H9 (cell line): Measurements from ENCODE around the gene WSCD2. TPM values are rescaled to one million over a fixed set of nuclear protein-coding genes. Genes with fewer than 3 reads are reported as not detected.

Experiments used
- DNase-seq: peaks from one replicate; pipeline ENCODE4 v3.0.0-alpha.2; 2017
- H2AFZ ChIP-seq: one replicate; pipeline ENCODE4 v1.6.1; 2013; ENCODE audit warnings: mild to moderate bottlenecking, low read length, control low read depth, moderate library complexity
- H2AK5ac ChIP-seq: 2 replicates; pipeline ENCODE4 v1.6.1; 2013; ENCODE audit warnings: low read length, control low read depth, mixed read lengths; ENCODE audit not compliant: insufficient read length
- H2BK120ac ChIP-seq: one replicate; pipeline ENCODE4 v1.6.1; 2013; ENCODE audit warnings: low read depth, mild to moderate bottlenecking, low read length, control low read depth, inconsistent platforms; ENCODE audit not compliant: poor library complexity, severe bottlenecking
- H2BK12ac ChIP-seq: 2 replicates; pipeline ENCODE4 v1.6.1; 2013; ENCODE audit warnings: low read length, control low read depth, mixed read lengths, low read depth; ENCODE audit not compliant: insufficient read length
- H2BK15ac ChIP-seq: 2 replicates; pipeline ENCODE4 v1.6.1; 2013; ENCODE audit warnings: low read depth, low read length, control low read depth
- H2BK20ac ChIP-seq: one replicate; pipeline ENCODE4 v1.6.1; 2013; ENCODE audit warnings: low read depth, mild to moderate bottlenecking, low read length, control low read depth, inconsistent platforms; ENCODE audit not compliant: poor library complexity, severe bottlenecking
- H2BK5ac ChIP-seq: 2 replicates; pipeline ENCODE4 v1.6.1; 2013; ENCODE audit warnings: low read length, control low read depth, mixed read lengths; ENCODE audit not compliant: insufficient read length
- H3K14ac ChIP-seq: 2 replicates; pipeline ENCODE4 v1.6.1; 2013; ENCODE audit warnings: low read length, control low read depth; ENCODE audit not compliant: insufficient read depth
- H3K18ac ChIP-seq: 2 replicates; pipeline ENCODE4 v1.6.1; 2013; ENCODE audit warnings: low read depth, mild to moderate bottlenecking, mixed read lengths, low read length, control low read depth; ENCODE audit not compliant: insufficient read length
- H3K23ac ChIP-seq: 2 replicates; pipeline ENCODE4 v1.6.1; 2013; ENCODE audit warnings: low read length, control low read depth, mixed read lengths, low read depth; ENCODE audit not compliant: insufficient read length
- H3K23me2 ChIP-seq: 2 replicates; pipeline ENCODE4 v1.6.1; 2013; ENCODE audit warnings: low read depth, mild to moderate bottlenecking, mixed read lengths, low read length, control low read depth; ENCODE audit not compliant: insufficient read length, poor library complexity, severe bottlenecking
- H3K27ac ChIP-seq: 2 replicates; pipeline ENCODE4 v1.5.1; 2013; ENCODE audit warnings: low read length, control low read depth, mixed read lengths, low read depth; ENCODE audit not compliant: insufficient read length
- H3K27me3 ChIP-seq: 2 replicates; pipeline ENCODE4 v1.6.1; 2013; ENCODE audit warnings: low read length, control low read depth, inconsistent platforms; ENCODE audit not compliant: insufficient read depth
- H3K4ac ChIP-seq: 2 replicates; pipeline ENCODE4 v1.6.1; 2013; ENCODE audit warnings: low read depth, mild to moderate bottlenecking, control low read depth, inconsistent platforms, low read length, moderate library complexity
- H3K4me1 ChIP-seq: 2 replicates; pipeline ENCODE4 v1.6.1; 2013; ENCODE audit warnings: low read length, control low read depth, inconsistent platforms; ENCODE audit not compliant: insufficient read depth
- H3K4me2 ChIP-seq: 2 replicates; pipeline ENCODE4 v1.6.1; 2013; ENCODE audit warnings: low read length, control low read depth, mixed read lengths; ENCODE audit not compliant: insufficient read length, insufficient read depth
- H3K56ac ChIP-seq: 2 replicates; pipeline ENCODE4 v1.6.1; 2013; ENCODE audit warnings: low read depth, mild to moderate bottlenecking, mixed read lengths, low read length, control low read depth; ENCODE audit not compliant: insufficient read length
- H3K79me1 ChIP-seq: 2 replicates; pipeline ENCODE4 v1.6.1; 2013; ENCODE audit warnings: low read depth, mild to moderate bottlenecking, moderate library complexity, low read length, control low read depth, inconsistent platforms; ENCODE audit not compliant: insufficient read depth, poor library complexity, severe bottlenecking
- H3K79me2 ChIP-seq: 2 replicates; pipeline ENCODE4 v1.6.1; 2013; ENCODE audit warnings: low read length, control low read depth, inconsistent platforms; ENCODE audit not compliant: insufficient read depth
- H3K9ac ChIP-seq: 2 replicates; pipeline ENCODE4 v1.6.1; 2013; ENCODE audit warnings: low read length, control low read depth, mixed read lengths; ENCODE audit not compliant: insufficient read length; ENCODE audit errors: extremely low read depth
- H3K9me3 ChIP-seq: one replicate; pipeline ENCODE4 v1.6.1; 2013; ENCODE audit warnings: low read depth, low read length, inconsistent platforms; ENCODE audit not compliant: control insufficient read depth
- H3T11ph ChIP-seq: one replicate; pipeline ENCODE4 v1.6.1; 2013; ENCODE audit warnings: mild to moderate bottlenecking, low read length, control low read depth, inconsistent platforms
- H4K20me1 ChIP-seq: one replicate; pipeline ENCODE4 v1.6.1; 2013; ENCODE audit not compliant: control insufficient read depth, insufficient read length, insufficient read depth
- H4K5ac ChIP-seq: 2 replicates; pipeline ENCODE4 v1.6.1; 2013; ENCODE audit warnings: low read depth, mild to moderate bottlenecking, mixed read lengths, low read length, control low read depth; ENCODE audit not compliant: insufficient read length
- H4K8ac ChIP-seq: replicated peaks from 2 replicates; pipeline ENCODE4 v1.6.1; 2013; ENCODE audit warnings: low read length, control low read depth, mixed read lengths, low read depth; ENCODE audit not compliant: insufficient read length
- H4K91ac ChIP-seq: 2 replicates; pipeline ENCODE4 v1.6.1; 2013; ENCODE audit warnings: low read depth, mild to moderate bottlenecking, moderate library complexity, mixed read lengths, low read length, control low read depth; ENCODE audit not compliant: insufficient read length
- H3K27ac Mint-ChIP-seq, 3 experiments: 2 replicates in 2 of 3; 3 replicates in 1 of 3; pipeline ENCODE4 v1.8.0; 2020 to 2021; ENCODE audit warnings: mixed read lengths in 3 of 3, mild to moderate bottlenecking in 1 of 3, moderate library complexity in 1 of 3
- H3K27me3 Mint-ChIP-seq: 2 replicates; pipeline ENCODE4 v1.8.0; 2021; ENCODE audit warnings: low read depth, mild to moderate bottlenecking, moderate library complexity, mixed read lengths
- H3K36me3 Mint-ChIP-seq, 3 experiments: 2 replicates in 2 of 3; 3 replicates in 1 of 3; pipeline ENCODE4 v1.8.0; 2020 to 2021; ENCODE audit warnings: low read depth in 3 of 3, mixed read lengths in 3 of 3; ENCODE audit not compliant: insufficient read depth in 1 of 3
- H3K4me1 Mint-ChIP-seq, 2 experiments: 2 replicates each; pipeline ENCODE4 v1.8.0; 2020; ENCODE audit warnings: mixed read lengths in 2 of 2
- H3K4me3 Mint-ChIP-seq, 2 experiments: 2 replicates in 1 of 2; 3 replicates in 1 of 2; pipeline ENCODE4 v1.8.0; 2020 to 2021; ENCODE audit warnings: mild to moderate bottlenecking in 2 of 2, mixed read lengths in 2 of 2, moderate library complexity in 1 of 2
- H3K9me3 Mint-ChIP-seq, 2 experiments: 2 replicates in 1 of 2; 3 replicates in 1 of 2; pipeline ENCODE4 v1.8.0; 2020; ENCODE audit warnings: mild to moderate bottlenecking in 2 of 2, mixed read lengths in 2 of 2, moderate library complexity in 1 of 2
- WGBS: extraction: QIAGEN DNeasy Blood & Tissue Kit; methylation state at CpG from one replicate; pipeline ENCODE4 v1.1.7; 2013; ENCODE audit warnings: missing lambda C conversion rate, low lambda C conversion rate, mixed read lengths; ENCODE audit not compliant: insufficient read length; ENCODE audit errors: extremely low coverage; 5-methylcytosine and 5-hydroxymethylcytosine counted together
- total RNA-seq: library from RNA; stranded (reverse); gene quantifications from 2 replicates; pipeline ENCODE4 v1.2.1, GENCODE V29; 2021
- TF ChIP-seq, protein P1 (sequence below): fragments of 200-600 bp; sonication (generic); conservative IDR thresholded peaks from 3 replicates; pipeline ENCODE4 v1.8.0; 2021; ENCODE audit warnings: antibody characterized with exemption, mild to moderate bottlenecking

The WSCD2 gene
- total RNA-seq, 1 experiment from 2014 or later, result 0.92 TPM

DNA sequence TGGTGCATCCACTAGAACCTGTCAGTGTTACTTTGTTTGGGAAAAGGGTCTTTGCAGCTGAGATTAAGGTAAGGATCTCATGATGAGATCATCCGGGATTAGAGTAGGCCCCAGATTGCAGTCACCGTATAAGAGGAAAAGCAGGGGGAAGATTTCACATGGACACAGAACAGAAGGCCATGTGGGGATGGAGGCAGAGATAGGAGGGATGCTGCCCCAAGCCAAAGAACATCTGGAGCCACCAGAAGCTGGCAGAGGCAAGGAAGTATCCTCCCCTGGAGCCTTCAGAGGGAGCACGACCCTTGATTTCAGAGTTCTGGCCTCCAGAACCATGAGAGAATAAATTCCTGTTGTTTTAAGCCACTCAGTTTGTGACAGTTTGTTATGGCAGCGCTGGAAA, 170.4 kb downstream of the WSCD2 start:
- Mint-ChIP-seq H3K27ac (no peak overlapping the region; a peak in 1 of 7 replicates), H3K4me3 (no peak overlapping the region), H3K27me3 (no peaks in the 10 kb centered on the region; the same call in 1 of the 2 replicates), H3K4me1 (peaks cover 28 to 33% of the 10 kb centered on the region in 2 experiments), H3K9me3 (peaks cover 3% of the 10 kb centered on the region in 2 experiments; a peak in 2 of 5 replicates), H3K36me3 (peaks cover 0 to 2% (median 0%) of the 10 kb centered on the region in 3 experiments; a peak in 2 of 7 replicates)
- Histone ChIP-seq H2BK15ac (no peak overlapping the region), H3K23me2 (no peaks in the 10 kb centered on the region), H2BK12ac (no peak overlapping the region), H2BK5ac (no peak overlapping the region), H3K14ac (no peak overlapping the region), H3K27ac (no peak overlapping the region), H3K4me1 (peaks cover 4% of the 10 kb centered on the region; the same call in 1 of the 2 replicates), H3K79me1 (no peaks in the 10 kb centered on the region), H3K4me2 (no peak overlapping the region), H3K79me2 (no peaks in the 10 kb centered on the region), H3K56ac (no peak overlapping the region), H3K4ac (no peak overlapping the region), H3K23ac (no peak overlapping the region), H3K9ac (no peak overlapping the region), H3K27me3 (no peaks in the 10 kb centered on the region), H4K20me1 (no peaks in the 10 kb centered on the region), H2AK5ac (no peak overlapping the region), H4K5ac (no peak overlapping the region), H3K9me3 (no peaks in the 10 kb centered on the region), H2AFZ (no peak overlapping the region), H3K18ac (no peak overlapping the region), H2BK120ac (no peak overlapping the region), H4K91ac (no peak overlapping the region), H3T11ph (no peak overlapping the region), H4K8ac (no peak overlapping the region), H2BK20ac (no peak overlapping the region)
- no CpG with 5 or more reads among the region's 4 CpGs for WGBS
- TF ChIP-seq, protein P1, sequence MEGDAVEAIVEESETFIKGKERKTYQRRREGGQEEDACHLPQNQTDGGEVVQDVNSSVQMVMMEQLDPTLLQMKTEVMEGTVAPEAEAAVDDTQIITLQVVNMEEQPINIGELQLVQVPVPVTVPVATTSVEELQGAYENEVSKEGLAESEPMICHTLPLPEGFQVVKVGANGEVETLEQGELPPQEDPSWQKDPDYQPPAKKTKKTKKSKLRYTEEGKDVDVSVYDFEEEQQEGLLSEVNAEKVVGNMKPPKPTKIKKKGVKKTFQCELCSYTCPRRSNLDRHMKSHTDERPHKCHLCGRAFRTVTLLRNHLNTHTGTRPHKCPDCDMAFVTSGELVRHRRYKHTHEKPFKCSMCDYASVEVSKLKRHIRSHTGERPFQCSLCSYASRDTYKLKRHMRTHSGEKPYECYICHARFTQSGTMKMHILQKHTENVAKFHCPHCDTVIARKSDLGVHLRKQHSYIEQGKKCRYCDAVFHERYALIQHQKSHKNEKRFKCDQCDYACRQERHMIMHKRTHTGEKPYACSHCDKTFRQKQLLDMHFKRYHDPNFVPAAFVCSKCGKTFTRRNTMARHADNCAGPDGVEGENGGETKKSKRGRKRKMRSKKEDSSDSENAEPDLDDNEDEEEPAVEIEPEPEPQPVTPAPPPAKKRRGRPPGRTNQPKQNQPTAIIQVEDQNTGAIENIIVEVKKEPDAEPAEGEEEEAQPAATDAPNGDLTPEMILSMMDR, result no peak
- no peak for DNase-seq

Other genes starting within 250 kb of the WSCD2 start
- 0.66 and 0.83 TPM in 2 replicates for gene CMKLR1, start 210.0 kb downstream of the WSCD2 start, total RNA-seq